ENCODE measurements around the gene COL2A1. TPM values are rescaled to one million over a fixed set of nuclear protein-coding genes. Genes with fewer than 3 reads are reported as not detected.

COL2A1 gene
- total RNA-seq, 4 donors from 2014 or later = not detected

DNA sequence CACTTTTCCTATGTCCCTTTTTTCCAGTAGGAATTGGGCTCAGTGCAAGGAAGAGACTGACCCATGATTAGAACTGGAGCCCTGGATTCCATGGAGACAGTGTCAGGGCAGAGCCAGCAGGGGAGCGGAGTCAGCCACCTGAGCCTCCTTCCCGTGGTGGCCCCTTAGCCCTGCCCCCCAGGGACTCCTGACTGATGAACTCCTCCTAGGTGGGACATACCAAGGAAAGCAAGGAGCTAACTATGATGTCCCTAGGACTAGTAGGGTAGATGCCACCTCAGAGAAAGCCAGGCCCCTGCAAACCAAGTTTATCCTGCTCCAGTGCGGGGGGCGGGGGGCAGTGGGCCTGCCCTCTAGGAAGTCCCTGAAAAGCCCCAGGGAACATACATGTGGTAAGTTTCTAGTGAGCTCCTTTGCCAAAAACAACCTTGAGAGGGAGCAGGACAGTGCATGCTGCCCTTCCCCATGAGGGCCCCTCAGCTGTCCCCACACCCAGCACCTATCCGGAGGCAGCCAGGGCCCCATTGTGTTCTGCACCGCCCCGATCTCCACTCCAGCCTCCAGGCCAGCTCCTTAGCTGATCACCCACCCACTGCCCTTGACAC, 6.2 kb upstream of the COL2A1 start:
- Histone ChIP-seq H3K4me1 (no peaks in the 10 kb centered on the region), H3K27me3 (peaks cover 51% of the 10 kb centered on the region), H3K9me3 (no peaks in the 10 kb centered on the region), H3K27ac (no peak overlapping the region), H3K4me3 (no peak overlapping the region), H3K36me3 (no peaks in the 10 kb centered on the region)
- TF ChIP-seq, protein P1, sequence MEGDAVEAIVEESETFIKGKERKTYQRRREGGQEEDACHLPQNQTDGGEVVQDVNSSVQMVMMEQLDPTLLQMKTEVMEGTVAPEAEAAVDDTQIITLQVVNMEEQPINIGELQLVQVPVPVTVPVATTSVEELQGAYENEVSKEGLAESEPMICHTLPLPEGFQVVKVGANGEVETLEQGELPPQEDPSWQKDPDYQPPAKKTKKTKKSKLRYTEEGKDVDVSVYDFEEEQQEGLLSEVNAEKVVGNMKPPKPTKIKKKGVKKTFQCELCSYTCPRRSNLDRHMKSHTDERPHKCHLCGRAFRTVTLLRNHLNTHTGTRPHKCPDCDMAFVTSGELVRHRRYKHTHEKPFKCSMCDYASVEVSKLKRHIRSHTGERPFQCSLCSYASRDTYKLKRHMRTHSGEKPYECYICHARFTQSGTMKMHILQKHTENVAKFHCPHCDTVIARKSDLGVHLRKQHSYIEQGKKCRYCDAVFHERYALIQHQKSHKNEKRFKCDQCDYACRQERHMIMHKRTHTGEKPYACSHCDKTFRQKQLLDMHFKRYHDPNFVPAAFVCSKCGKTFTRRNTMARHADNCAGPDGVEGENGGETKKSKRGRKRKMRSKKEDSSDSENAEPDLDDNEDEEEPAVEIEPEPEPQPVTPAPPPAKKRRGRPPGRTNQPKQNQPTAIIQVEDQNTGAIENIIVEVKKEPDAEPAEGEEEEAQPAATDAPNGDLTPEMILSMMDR (IDR thresholded peaks at IDR 0.05) = no peak
- no peak for TF ChIP-seq POLR2A (IDR thresholded peaks at IDR 0.05)
- TF ChIP-seq POLR2AphosphoS5 (IDR thresholded peaks at IDR 0.05) = no peak
- no peak for TF ChIP-seq EP300 (IDR thresholded peaks at IDR 0.05)
- DNase-seq (ENCODE audit: low spot score in 2 of 2) = no peak
- WGBS = 74% methylated on average over 5 of the region's 7 CpGs

DNA sequence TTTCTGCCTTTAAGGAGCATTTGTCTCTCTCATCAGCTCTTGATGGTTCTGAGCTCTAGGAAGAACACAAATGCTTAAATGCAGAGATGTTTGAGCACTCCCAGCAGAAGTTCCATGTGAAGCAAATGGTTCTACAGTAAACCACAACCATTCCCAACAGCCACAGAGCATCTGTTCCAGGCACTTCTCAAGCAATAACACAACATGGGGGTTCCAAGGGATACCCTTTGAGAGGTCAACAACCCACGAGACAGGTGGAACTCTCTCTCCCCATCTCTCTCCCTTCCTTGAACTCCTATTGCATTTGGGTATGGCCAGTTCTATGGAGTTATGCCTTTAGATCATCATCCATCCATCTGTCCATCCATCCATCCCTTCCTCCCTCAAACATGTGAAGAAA, 5.2 kb upstream of the COL2A1 start:
- Histone ChIP-seq H3K4me3 (no peak overlapping the region), H3K27me3 (peaks cover 53% of the 10 kb centered on the region), H3K4me1 (peaks cover 6% of the 10 kb centered on the region), H3K9me3 (no peaks in the 10 kb centered on the region), H3K27ac (no peak overlapping the region), H3K36me3 (no peaks in the 10 kb centered on the region)
- no peak for DNase-seq (ENCODE audit: low spot score in 2 of 2)
- 62% methylated on average over 1 of the region's 1 CpG for WGBS
- no peak for TF ChIP-seq POLR2AphosphoS5 (IDR thresholded peaks at IDR 0.05)
- TF ChIP-seq, protein P1 (IDR thresholded peaks at IDR 0.05) = no peak
- TF ChIP-seq POLR2A (IDR thresholded peaks at IDR 0.05) = no peak
- TF ChIP-seq EP300 (IDR thresholded peaks at IDR 0.05) = no peak

DNA sequence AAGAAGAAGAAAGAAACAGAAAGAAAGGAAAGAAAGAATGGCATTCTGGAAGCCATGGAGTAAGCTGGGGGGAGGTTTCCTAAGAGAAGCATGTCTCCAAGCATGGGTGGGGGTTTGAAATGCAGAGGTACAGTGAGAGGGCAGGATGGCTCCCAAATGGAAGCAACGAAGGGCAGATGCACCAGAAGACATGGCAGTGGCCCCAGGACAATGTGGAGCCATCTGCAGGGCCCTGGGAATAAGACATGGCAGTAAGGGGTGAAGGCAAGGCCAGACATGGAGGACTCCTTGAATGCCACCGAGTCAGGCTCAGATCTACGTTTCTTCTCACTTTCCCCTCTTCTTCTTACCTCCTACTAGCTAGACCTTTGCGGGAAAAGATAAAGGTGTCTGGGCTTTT, 4.7 kb upstream of the COL2A1 start:
- TF ChIP-seq POLR2AphosphoS5 (IDR thresholded peaks at IDR 0.05) = no peak
- TF ChIP-seq, protein P1 (IDR thresholded peaks at IDR 0.05) = no peak
- no peak for TF ChIP-seq EP300 (IDR thresholded peaks at IDR 0.05)
- TF ChIP-seq POLR2A (IDR thresholded peaks at IDR 0.05) = no peak
- Histone ChIP-seq H3K27ac (no peak overlapping the region), H3K27me3 (peaks cover 55% of the 10 kb centered on the region), H3K4me3 (no peak overlapping the region), H3K36me3 (no peaks in the 10 kb centered on the region), H3K9me3 (no peaks in the 10 kb centered on the region), H3K4me1 (peaks cover 12% of the 10 kb centered on the region)
- DNase-seq (ENCODE audit: low spot score in 2 of 2) = no peak
- 82% methylated on average over 4 of the region's 4 CpGs for WGBS

DNA sequence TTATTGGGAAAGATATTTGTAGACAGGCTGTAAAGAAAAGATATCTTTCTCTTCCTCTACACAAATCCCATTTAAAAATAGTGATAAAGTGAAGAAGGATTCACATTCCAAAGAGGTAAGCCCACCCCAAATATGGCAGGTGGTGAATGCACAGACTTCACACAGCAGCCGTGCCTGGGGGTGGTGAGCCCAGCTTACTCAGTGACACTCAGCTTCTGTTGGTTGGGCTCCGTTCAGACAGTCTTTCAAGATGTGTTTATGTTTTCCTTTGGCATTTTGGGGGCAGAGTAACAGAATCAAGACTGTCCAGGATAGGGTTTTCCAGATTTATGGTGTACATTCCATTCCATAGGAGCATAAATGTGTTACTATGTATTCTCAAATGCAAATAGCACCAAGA, 4.1 kb upstream of the COL2A1 start:
- no peak overlapping the region for H3K27ac ChIP-seq
- DNase-seq (ENCODE audit: low spot score in 2 of 2) = no peak
- H3K4me3 ChIP-seq = no peak overlapping the region
- TF ChIP-seq, protein P1 (IDR thresholded peaks at IDR 0.05) = no peak
- no peak for TF ChIP-seq POLR2A (IDR thresholded peaks at IDR 0.05)
- TF ChIP-seq EP300 (IDR thresholded peaks at IDR 0.05) = no peak
- no peak for TF ChIP-seq POLR2AphosphoS5 (IDR thresholded peaks at IDR 0.05)
- H3K36me3 ChIP-seq = no peaks in the 10 kb centered on the region
- H3K9me3 ChIP-seq = no peaks in the 10 kb centered on the region
- WGBS = 43% methylated on average over 2 of the region's 2 CpGs
- H3K27me3 ChIP-seq = peaks cover 61% of the 10 kb centered on the region
- H3K4me1 ChIP-seq = peaks cover 18% of the 10 kb centered on the region

DNA sequence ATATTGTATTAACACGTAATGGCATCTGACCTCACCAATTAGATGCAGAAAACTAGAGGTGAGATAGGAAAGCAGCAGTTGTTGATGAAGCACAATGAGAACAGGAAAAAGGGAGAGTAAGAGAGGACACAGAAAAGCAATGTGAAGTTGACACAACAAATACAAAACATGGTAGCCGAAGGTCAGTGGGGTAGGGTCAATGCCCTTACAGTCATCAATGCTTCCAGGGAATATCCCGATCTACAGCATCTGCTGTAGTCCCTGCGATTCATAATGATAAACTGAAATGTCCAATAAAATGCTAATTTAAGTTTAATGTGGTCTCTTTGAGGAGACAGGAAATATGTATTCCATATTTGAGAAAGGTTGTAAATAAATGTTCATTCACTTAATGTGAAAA, 2.9 kb upstream of the COL2A1 start:
- Histone ChIP-seq H3K36me3 (no peaks in the 10 kb centered on the region), H3K27ac (no peak overlapping the region), H3K9me3 (no peaks in the 10 kb centered on the region), H3K4me3 (no peak overlapping the region), H3K27me3 (peaks cover 72% of the 10 kb centered on the region), H3K4me1 (peaks cover 29% of the 10 kb centered on the region)
- TF ChIP-seq, protein P1 (IDR thresholded peaks at IDR 0.05) = no peak
- TF ChIP-seq POLR2A (IDR thresholded peaks at IDR 0.05) = no peak
- no peak for TF ChIP-seq POLR2AphosphoS5 (IDR thresholded peaks at IDR 0.05)
- no peak for TF ChIP-seq EP300 (IDR thresholded peaks at IDR 0.05)
- DNase-seq (ENCODE audit: low spot score in 2 of 2) = no peak
- WGBS = 87% methylated on average over 4 of the region's 4 CpGs
